HG02571 (cell line): Measurements from ENCODE around the gene NRXN3.

ENCODE experiments used
- ATAC-seq: cut with Tn5 transposase; IDR thresholded peaks from one replicate; pipeline ENCODE4 v1.9.1; 2021; ENCODE audit warnings: mild to moderate bottlenecking, moderate library complexity; ENCODE audit not compliant: unreplicated experiment

Gene NRXN3

DNA sequence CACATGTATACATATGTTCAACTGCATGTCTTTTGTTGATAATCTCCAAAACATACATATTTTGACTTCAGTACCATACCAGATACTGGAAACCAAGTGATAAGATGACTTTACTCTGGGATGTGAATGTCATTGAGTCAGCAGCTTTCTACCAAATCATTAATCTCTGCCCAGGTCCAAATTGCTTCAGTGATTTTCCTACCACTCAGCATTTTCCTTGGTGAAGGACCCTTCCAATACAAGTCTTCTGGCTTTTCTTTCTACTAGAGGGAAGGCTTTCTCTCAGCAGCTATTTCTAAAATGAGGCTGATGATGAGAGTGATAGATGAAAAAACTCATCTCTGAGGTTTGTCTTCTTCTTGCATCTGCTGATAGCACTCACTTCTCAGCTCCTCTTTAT is 1008.5 kb downstream of the NRXN3 start:
- ATAC-seq = no peak

DNA sequence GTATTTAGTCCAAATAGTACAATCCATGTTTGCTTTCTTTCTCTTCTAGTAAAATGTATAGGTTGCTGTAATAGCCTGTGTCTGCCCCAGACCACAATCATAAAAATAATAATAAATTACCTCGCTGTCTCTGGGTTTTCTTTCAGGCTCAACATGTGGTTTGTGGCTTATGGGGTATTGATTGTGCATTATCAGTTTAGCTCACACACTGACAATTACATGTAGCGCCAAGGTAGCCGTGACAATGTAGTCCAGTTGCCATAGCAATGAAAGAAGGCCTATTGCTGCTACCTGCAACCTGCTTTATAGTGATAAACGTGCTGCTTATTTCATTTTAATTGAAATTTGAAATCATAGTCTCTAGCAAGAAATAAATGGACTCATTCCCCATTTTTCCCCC is 1009.8 kb downstream of the NRXN3 start:
- no peak for ATAC-seq

DNA sequence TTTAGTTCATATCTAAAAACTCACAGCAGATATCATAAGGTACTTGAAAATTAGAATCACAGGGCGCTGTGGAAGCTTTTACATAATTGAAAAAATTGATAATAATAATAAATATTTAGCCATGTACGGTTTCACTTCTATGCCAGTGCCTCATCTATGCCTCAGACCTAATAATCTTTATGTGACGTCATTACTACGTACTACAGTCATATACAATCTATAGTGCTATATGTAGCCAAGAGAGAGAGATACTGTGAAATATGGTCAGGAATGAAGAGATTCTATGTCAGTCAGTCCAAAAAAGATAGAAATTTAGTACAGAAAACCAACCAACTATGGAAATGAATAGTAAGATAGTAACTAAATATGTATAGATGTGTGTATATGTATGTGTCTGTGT is 1010.5 kb downstream of the NRXN3 start:
- no peak for ATAC-seq

DNA sequence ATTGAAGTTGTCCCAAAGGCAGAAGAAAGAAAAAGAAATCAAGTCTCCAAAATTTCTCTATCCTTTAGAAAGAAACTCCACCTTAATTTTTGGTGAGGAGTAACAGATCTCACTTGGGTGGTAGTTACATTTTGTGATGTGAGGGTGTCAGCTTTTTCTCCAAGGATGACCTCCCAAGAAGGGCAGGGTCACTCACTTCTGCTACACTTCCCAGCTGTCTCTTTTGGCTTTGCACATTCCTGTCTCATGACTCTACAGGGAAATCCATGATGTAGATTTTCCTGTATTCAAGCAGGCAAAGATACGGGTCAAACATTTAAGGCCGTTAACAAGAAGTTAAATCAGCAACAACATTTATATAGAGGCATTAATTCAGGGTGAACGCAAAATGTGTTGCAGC is 1016.4 kb downstream of the NRXN3 start:
- ATAC-seq = no peak

DNA sequence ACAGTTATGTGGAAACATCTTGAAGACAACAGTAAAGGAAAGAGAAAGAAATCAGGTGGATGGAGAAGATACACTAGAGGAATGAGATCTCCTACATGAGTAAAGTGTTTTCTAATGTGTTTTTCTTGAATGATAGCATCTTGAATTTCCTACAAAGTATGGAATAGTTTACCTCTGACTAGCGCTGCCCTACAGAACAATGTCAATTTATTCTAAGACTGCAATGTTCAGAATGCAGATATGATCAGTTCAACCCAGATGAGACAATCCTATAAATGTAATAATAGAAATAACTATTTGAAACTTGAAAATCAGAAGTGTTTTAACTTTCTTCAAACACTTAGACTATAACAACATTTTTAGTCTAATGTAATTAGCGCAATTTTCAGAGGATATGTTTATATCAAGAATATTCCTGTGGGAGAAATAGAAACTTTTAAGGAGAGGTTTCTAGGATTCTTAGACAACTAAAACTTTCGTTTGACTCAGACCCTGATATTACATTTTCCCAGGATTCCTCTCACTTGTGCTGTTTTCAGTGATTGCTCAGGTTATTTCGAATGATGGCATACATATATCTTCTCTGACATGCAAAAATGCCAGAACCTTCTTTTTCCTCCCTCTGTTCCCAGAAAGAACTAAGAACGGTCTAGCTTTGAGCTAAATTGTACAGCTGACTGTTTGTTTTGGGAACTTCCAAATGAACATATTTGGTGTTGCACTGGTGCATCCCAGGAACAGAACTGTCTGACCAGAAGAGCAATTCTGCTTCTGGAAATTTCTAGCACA is 1023.7 kb downstream of the NRXN3 start:
- ATAC-seq = no peak

DNA sequence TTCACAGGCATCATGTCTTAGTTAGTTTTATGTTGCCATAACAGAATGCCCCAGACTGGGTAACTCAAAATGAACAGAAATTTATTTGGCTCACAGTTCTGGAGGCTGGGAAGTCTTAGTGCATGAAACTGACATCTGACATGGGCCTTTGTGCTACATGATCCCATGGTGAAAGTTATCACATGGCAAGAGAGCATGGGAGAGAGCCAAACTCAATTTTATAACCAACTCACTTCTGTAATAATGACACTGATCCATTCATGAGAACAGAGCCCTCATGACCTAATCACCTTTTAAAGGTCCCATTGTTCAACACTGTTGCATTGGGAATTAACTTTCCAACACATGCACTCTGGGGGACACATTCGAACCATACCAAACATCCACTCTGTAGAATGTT is 1026.0 kb downstream of the NRXN3 start:
- ATAC-seq = no peak

DNA sequence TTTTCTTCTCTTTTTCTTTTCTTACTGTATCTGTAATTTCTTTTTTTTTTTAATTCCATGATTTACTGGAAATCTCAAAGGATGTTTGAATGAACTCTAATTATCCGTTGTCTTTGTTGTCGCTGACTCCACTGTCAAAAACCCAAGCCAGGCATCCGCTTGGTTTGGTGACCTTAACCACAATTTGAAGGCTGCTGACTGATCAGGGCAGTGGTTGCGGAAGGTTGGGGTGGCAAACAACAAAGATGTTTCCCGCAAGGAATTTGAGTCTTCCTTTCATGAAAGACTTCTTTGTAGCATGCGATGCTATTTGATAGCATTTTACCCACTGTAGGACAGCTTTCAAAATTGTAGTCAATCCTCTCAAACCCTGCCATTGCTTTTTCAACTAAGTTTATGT is 1027.3 kb downstream of the NRXN3 start:
- ATAC-seq = no peak

DNA sequence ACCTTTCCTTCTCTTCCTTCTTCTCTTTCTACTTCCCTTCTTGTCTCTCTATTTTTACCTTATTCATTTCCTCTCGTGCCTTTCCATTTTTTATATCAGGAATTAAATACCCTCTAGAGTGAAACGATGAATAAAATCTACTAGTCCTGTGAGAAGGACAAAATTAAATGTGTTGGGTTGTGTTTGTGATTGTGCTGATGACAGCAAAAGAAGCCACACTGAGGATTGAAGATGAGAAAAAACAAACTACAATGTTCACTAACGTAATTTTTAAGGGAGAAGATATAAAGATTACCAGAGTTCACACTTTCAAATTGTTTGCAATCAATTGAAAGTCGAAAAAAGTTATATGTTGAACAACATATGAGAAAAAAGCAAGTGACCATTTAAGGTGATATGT is 1029.0 kb downstream of the NRXN3 start:
- no peak for ATAC-seq

DNA sequence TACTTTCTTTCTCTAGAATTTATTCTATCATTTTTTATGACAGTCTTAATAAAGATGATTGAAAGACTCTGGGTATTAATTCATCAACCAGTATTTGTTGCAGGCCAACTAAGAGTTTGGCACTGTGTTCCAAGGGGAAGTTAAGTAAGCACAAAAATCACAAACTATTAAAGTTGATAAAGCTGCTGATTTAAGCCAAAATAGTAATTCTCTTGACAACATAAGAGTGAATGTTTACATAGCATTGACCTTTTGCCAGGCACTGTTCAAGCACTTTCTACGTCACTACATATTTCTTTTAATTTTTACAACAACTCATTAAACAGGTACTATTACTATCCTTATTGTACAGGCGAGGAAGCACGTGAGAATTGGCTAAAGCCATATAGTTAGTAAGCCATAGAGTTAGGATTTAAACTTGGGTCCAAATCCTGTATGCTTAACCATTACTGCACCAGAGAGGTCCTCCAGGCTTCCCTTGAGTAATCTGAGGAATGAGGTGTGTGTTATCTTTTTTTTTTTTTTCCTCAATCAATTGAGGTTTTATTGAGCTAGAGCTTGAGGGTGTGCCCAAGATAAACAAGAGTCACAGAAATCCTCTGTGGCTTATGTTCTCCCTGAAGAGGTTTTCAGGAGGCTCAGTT is 1031.5 kb downstream of the NRXN3 start:
- no peak for ATAC-seq

DNA sequence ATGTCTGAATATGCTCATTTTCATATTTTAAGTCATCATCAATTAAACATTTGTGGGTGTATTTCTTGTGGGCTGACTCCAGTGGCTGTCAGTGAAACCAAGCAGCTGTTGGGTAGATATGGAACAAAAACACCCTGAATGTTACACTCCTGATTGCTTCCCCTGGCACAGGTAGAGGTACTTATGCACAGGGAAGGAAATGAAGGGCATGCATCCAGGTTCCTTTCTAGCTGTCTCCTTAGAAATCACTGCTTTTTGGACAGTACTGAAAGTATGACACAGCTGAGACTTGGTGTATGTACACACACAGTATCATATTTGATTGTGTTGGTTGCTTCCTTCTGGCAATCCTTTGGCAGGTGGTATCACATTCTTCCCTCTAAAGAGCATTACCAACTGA is 1034.4 kb downstream of the NRXN3 start:
- no peak for ATAC-seq

DNA sequence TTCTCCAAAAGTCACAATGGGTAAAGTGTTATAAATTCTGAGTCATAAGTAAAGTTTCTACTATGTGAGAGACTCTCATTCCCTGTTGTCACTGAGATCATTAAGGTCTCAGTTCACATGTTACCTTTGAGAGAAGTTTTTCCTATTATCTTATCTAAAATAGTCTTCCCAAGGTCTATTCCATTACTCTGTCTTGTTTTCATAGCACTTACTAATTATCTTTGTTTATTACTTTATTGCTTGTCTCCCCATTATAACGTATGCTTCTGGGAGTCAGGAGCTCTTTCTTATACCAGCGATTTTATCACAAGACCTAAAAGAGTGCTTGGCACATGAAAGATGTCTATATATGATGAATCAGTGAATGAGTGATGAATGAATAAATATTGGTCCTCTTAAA is 1039.2 kb downstream of the NRXN3 start:
- ATAC-seq = no peak

DNA sequence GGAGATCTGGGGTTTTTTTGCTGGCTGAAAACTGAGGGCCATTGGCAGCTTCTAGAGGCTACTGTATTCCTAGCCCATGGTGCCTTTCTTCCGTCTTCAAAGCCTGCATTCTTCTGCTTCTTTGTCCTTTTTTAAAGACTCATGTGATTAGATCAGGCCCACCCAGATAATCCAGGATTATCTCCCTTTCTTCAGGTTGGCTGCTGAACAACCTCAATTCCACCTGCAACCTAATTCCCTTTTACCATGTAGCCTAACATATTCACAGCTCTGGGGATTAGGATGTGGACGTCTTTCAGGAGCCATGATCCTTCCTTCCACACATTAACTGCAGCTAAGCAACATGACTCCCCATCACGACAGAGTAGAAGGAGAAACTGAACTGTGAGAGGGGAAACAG is 1055.6 kb downstream of the NRXN3 start:
- no peak for ATAC-seq

DNA sequence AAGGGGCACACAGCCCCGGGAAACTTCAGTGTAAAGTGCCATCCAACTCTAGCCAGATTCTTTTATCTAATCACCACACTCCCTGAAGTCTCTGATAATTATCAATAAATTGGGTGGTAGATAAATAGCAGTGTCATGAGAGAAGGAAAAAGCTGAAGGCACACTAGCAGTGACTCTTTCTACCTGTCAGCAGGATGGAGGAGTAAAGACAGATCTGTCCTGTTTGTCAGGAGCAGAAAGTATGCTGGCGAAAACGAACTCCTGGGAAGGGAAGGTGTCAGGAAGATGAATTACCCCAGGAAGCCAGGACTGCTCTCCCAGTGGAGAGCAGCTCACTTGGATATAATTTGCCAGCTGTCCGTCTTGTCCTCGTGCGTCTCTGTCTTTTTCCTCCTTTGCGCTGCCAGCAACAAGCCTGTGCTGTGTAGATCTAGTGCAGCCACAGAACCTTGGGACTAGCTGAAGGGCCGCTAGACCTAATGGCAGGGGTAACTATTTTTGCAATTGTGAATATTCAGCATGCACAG is 1059.3 kb downstream of the NRXN3 start:
- no peak for ATAC-seq

DNA sequence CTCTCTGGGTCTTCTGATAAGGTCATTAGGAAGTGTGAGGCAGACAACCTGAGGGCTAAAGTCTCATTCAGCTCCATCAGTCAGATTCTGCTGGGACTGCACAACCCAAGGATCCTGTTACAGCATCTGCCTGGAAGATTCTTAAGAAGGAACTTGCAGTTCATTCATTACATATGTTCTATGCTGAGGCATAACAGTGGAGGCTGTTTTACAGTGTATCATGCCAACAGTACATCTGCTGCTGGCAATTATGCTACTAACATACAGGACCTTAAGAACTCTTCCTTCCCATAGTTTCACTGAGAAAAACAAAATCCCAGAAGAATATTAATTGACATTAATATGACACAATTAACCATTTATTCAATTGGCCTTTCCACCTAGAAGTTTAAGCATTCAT is 1072.5 kb downstream of the NRXN3 start:
- ATAC-seq = no peak

DNA sequence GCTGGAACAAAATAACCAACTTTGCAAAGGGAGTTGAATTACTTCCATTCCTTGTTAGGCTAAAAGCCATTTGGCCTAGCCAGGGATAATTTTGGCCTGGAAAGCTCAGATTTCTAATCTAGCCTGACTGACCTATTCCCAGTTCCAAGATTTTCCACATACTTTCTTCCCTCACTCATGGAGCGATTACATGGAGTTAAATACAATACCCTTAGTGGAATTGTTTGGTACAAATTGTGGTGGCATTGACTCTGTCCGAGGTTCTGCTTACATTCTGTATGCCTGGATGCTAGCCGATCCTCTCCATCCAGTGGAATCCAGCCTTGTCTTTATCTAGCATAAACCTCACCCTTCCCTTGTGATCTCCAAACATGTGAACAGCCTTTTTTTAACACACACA is 1076.0 kb downstream of the NRXN3 start:
- ATAC-seq = no peak

DNA sequence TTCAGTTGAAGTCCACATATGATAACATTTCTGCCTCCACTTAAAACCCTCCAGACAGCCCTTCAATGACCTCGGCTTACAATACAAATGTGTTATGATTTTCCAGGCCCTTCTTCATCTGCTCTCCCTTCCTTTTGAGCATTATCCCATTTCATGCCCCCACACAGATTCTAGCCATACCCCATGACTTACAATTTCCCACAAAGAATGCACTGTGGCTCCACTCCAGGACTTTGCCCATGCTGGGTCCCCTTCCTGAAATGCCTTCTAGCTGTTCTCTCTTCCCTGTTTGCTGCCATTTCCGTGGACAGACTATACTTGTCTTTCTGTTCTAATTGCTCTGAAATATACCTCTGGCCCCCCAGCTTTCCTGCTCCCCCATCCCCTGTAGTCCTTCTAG is 1078.0 kb downstream of the NRXN3 start:
- no peak for ATAC-seq

DNA sequence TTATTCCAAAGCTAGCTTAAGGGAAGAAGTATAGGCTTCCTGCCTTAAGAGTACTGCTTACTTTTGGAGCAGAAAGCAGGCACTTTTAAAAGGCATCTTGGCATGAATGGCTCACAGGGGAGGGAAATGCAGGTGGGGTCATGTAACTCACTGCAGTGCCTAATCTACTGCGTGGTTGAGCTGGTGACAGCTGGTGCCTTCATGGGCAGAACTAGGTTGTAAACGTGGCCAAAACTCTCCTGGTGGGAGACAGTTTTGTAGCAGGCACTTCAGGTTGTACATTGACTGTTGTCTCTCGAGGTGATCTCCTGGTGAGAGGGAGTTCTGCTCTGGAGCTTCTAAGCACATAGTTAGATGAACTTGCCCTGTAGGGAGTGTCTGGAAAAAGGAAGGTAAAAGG is 1078.6 kb downstream of the NRXN3 start:
- no peak for ATAC-seq

DNA sequence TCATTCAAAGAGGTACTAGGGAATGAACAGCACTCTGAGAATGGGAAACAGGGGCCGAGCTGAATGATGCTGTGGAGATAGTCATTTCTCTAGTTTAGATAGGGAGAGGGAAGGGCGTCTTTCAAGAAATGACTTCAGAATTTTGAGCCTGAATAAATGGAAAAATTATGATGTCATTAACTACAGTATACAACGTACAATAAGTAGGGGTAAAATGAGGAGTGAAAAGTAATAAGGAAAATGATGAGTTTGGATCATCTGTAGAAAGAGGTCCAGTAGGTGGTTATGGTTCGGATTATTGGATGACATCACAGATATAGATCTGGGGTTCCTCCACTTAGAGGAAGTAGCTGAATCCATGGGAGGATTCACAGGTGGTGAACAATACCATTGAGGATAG is 1081.1 kb downstream of the NRXN3 start:
- ATAC-seq = no peak

DNA sequence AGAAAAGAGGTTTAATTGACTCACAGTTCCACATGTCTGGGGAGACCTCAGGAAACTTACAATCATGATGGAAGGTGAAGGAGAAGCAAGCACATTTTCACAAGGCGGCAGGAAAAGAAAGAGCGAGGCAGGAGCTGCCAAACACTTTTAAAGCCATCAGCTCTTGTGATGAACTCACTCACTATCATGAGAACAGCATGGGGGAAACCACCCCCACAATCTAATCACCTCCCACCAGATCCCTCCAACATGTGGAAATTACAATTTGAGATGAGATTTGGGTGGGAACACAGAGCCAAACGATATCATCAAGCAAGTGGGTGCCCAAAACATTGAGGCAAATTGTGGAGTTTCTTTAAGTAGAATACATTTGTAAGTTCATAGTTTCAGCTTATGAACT is 1083.4 kb downstream of the NRXN3 start:
- no peak for ATAC-seq

DNA sequence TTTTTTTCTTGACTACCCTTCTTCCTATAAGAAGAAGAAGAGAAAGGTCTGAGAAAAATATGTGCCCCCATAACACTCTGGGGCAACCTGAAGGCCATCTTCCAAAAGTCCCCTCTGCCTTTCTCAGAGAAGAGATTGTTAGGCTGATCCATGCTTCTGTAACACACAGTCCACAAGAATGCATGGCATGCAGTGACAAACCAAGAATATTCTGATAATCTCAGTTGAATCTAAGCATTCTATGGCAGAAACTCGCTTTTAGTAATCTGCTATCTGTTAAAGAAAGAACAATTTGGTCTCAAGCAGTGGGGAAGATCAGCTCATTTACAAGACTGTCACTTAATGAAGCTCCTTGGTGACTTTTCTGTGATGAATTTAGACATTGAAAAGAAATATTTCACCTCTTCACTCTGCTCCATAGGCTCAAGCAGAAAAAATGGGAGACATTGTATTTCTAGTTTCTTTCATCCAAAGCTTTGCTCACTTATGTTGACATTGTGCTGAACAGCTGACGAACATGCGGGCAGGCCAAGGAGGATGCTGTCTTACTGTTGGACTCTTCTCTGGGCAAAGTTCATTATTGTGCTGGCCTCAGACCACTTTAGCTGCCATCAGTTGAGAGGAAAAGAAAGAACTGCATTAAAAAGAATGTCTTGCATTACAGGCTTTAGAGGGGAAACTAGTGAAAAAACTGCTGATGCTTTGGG is 1084.0 kb downstream of the NRXN3 start:
- ATAC-seq = no peak

DNA sequence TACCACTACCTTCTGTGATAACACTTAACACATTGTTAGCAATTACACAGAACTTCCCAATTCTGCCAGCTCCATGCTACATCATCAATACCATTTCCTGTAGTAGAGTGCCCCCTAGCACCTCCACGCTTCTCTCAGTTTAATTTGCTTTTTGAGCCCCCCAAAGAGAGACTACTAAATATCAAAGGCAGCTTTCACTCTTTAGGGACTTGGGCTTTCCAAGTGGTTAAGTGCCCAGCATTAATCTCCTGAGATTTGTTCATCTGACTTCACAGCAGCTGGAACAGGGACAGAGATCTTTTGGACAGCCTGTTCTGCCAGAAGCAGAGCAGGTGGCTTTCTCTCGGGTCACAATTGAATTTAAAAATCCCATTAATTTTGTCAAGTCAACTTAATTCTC is 1086.2 kb downstream of the NRXN3 start:
- no peak for ATAC-seq

DNA sequence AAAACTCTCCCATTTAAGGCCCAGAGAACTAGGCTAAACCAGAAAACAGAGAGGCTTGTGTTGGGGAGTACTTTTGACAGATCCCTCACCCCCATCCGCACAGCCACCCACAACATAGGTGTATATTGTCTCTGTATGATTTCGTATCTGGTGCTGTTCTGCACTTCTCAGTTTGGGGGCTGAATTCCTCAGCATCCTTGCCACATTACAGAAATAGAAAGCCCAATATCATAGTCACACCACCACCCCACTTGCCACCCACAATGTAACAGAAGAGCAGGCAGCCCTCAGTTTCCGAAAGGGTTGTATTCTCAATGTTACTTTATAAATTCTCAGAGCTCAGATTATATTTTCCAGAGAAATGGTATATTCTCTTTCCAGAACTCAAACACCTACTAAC is 1090.2 kb downstream of the NRXN3 start:
- ATAC-seq = no peak
